ENCODE measurements around the gene ETHE1.

ETHE1 gene

DNA sequence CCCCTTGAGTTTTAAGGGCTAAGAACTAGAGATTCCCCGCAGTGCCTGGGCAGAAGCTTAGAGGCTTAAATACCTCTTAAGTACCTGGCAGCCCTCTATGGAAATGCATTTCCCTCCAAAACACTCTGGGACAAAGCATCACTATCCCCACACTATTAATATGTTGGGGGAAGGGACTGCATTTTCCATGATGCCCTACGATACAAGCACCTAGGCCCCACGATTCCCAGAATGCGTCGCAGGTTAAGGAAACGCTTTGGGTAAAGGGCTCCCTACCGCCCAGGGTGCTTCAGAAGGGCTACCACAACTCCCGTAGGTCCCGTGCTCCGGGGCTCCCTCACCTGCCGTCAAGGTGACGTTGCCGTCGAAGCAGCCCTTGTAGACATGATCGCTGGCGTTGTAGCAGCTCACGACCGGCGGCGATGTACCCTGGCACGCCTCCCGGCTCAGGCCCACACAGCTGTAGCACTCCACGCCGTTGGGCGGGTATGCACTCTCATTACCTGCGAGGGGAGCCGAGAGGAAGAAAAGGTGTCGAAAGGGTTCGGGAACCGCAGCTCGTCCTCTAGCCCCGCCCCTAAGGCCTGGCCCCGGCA, 64.1 kb downstream of the ETHE1 start:
- DNase-seq: no peak

DNA sequence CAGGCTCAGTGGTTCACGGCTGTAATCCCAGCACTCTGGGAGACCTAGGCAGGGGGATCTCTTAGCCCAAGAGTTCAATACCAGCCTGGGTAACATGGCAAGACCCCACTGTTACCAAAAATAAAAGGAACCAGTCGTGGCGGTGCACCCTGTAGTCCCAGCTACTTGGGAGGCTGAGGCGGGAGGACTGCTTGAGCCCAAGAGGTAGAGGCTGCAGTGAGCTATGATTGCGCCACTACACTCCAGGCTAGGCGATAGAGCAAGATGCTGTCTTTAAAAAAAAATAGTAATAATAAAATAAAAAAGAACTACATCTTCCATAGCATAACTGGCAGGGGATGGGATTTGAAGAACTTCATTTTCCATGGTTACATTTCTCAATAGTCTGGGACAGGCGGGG, 64.6 kb downstream of the ETHE1 start:
- DNase-seq: no peak

DNA sequence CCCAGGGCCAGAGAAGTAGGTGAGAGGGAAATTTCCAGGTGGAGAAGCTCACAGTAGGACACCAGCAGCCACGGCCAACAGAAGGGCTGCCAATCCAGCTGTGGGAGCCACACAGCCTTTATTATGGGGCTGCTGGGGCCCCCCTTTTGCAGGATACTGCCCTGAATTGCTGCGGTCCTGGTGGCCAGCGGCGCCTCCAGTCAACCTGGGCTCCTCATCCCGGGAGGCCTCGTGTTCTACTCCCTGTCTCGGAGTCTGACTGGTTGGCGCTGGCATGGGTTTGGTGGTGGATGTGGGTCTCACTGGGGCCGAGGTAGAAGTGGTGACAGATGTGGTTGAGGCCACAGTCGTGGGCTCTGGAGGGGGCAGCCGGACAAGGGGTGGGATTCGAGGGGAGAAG, 65.7 kb downstream of the ETHE1 start:
- DNase-seq: no peak

DNA sequence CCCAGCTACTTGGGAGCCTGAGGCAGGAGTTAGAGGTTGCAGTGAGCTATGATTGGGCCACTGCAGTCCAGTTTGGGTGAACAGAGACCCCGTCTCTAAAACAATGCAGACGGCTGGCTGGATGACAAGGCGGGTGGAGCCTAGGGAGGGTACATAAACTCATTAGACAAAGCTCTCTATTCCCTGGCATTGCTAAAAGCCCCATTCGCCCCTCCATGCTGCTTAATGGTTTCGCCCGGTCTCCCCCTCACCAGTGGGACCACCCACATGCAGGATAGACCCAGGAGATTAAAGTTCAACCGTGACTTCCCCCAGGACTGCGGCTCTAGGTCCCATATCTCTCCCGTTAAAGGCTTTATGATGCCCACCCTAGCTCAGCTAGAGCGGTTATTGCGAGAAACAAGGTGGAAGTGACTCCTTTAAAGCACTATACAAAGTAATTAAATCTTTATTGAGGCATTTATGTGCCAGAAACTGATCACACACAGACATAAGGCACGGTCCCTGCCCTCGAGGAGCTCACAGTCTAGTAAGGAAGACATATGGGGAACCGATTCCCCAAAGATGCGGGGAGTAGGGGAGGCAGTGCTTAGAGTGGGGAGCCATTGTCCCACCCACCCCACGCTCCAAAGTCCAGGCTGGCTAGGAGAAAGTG, 66.5 kb downstream of the ETHE1 start:
- DNase-seq: no peak

DNA sequence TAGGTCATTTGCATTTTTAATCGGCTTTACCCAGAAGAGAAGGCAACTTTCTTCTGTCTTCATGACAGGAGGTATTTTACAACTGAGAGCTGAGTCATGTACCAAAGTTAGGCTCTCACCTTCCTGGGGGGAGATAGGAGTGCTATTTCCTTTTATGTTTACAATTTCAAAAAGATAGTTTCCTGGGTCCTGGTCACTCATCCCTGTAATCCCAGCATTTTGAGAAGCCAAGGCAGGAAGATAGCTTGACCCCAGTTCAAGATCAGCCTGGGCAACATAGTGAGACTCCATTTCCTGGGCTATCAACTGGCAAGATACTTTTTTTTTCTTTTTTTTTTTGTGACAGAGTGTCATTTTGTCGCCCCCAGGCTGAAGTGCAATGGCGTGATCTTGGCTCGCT, 69.2 kb downstream of the ETHE1 start:
- no peak for DNase-seq
